Measurements from ENCODE around the gene RASGEF1C.
"Not testable (repeated sequence)": the region's sequence is repeated elsewhere in the genome, so short reads cannot be mapped to it uniquely, and the experiment has no call there.

RASGEF1C gene

GRCh38 chr5:180135128-180135955 is 73.7 kb downstream of the RASGEF1C start:
- peak; percentile 57 to 69 for DNase-seq

GRCh38 chr5:180133971-180134508 is 75.0 kb downstream of the RASGEF1C start:
- DNase-seq: peak in 1 of 2 experiments; percentile 7

GRCh38 chr5:180133551-180133950 is 75.5 kb downstream of the RASGEF1C start:
- no peak for DNase-seq

- DNase-seq: peak in 1 of 2 experiments; percentile 10
Measured at GRCh38 chr5:180133060-180133459, 76.0 kb downstream of the RASGEF1C start.

- peak in 1 of 2 experiments; percentile 10 for DNase-seq
Measured at GRCh38 chr5:180130876-180131740, 77.9 kb downstream of the RASGEF1C start.

GRCh38 chr5:180130291-180130869 is 78.6 kb downstream of the RASGEF1C start:
- peak in 1 of 2 experiments; percentile 10 for DNase-seq

GRCh38 chr5:180129291-180130190 is 79.5 kb downstream of the RASGEF1C start:
- peak in 1 of 2 experiments; percentile 11 for DNase-seq

- DNase-seq: no peak
Measured at GRCh38 chr5:180128671-180129261, 80.2 kb downstream of the RASGEF1C start.

- DNase-seq: peak in 1 of 2 experiments; percentile 14
Measured at GRCh38 chr5:180127682-180128670, 81.0 kb downstream of the RASGEF1C start.

- DNase-seq: peak; percentile 64 to 68
Measured at GRCh38 chr5:180126716-180127681, 82.0 kb downstream of the RASGEF1C start.

- DNase-seq: not testable (repeated sequence)
Measured at GRCh38 chr5:180126156-180126555, 82.9 kb downstream of the RASGEF1C start.

GRCh38 chr5:180124662-180125061 is 84.3 kb downstream of the RASGEF1C start:
- DNase-seq: not testable (repeated sequence)

GRCh38 chr5:180122875-180123274 is 86.1 kb downstream of the RASGEF1C start:
- DNase-seq: no peak

GRCh38 chr5:180121826-180122413 is 87.1 kb downstream of the RASGEF1C start:
- DNase-seq: no peak

- DNase-seq: no peak
Measured at GRCh38 chr5:180120237-180121101, 88.5 kb downstream of the RASGEF1C start.

GRCh38 chr5:180119903-180120236 is 89.1 kb downstream of the RASGEF1C start:
- DNase-seq: no peak

Measured in activated T-cell treated with anti-CD3 and anti-CD28 coated beads, Interleukin-2, amount 50 U/mL, for 48 hours (primary cell).